ENCODE measurements around the gene PLAC1. TPM values are rescaled to one million over a fixed set of nuclear protein-coding genes. Genes with fewer than 3 reads are reported as not detected.

The PLAC1 gene
- total and polyA plus RNA-seq, 2 of the 4 experiments (the other 2 are of a cell fraction), result 0.36 to 0.74 TPM

DNA sequence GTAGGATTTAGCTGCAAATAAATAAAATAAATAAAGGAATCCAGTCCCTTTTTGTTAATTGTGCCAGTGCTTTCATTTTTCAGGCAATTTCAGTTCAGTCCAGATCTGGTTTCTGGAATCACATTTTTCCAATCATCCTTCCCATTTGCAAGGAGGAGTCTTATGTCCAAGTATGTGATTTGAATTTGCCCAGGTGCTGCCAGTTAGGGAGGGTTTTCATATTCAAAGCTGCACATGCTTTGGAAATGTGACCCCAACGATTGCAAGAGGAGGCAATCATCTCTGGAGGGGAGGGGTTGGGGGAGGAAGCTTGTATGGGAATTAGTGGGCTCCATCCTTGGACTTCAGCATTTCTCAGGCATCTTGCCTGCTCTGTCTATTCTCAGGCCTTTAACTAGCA, 4.4 kb downstream of the PLAC1 start:
- dilution Hi-C loops (cut with HindIII; ENCODE audit: low sequenced_read_pairs, unreplicated experiment), result no loop called here

More for the DNA sequence above, 4.4 kb downstream of the PLAC1 start:
- Histone ChIP-seq H3K27ac (ENCODE audit: insufficient read depth, low read length) (no peak overlapping the region), H2AK9ac (replicated peaks; ENCODE audit: low read depth, low read length, poor library complexity) (no peak overlapping the region), H3K4me3 (ENCODE audit: insufficient read depth, low read depth, low read length) (no peak overlapping the region), H3K18ac (ENCODE audit: low read depth, low read length) (no peak overlapping the region; the same call in 1 of the 2 replicates), H2AFZ (replicated peaks; ENCODE audit: low read length, poor library complexity) (no peak overlapping the region), H3K27me3 (ENCODE audit: control insufficient read depth, insufficient read depth, low read length) (no peaks in the 10 kb centered on the region), H4K20me1 (ENCODE audit: insufficient read depth, low read length) (no peaks in the 10 kb centered on the region), H3K79me1 (ENCODE audit: low read depth in 1 of 2, low read length in 2 of 2) (no peaks in the 10 kb centered on the region), H4K91ac (ENCODE audit: insufficient read depth, low read depth, low read length) (no peak overlapping the region; the same call in 1 of the 2 replicates), H3K4me1 (ENCODE audit: control insufficient read depth, insufficient read depth, low read length) (peaks cover 8% of the 10 kb centered on the region; the same call in 1 of the 2 replicates), H3K4ac (ENCODE audit: low read depth, low read length) (no peak overlapping the region), H2BK15ac (ENCODE audit: low read depth, low read length) (no peak overlapping the region), H3K56ac (ENCODE audit: extremely low read depth, insufficient read depth, low read length) (no peak overlapping the region), H3K23ac (ENCODE audit: low read depth, low read length) (no peak overlapping the region), H3K4me2 (ENCODE audit: low read depth, low read length) (no peak overlapping the region), H2BK5ac (ENCODE audit: low read depth, low read length, poor library complexity, severe bottlenecking) (no peak overlapping the region), H3K14ac (replicated peaks; ENCODE audit: low read depth, low read length) (no peak overlapping the region), H3K36me3 (ENCODE audit: control insufficient read depth, insufficient read depth, low read length) (no peaks in the 10 kb centered on the region), H4K8ac (ENCODE audit: low read depth in 2 of 2, low read length in 2 of 2) (no peak overlapping the region), H2BK20ac (ENCODE audit: low read depth, low read length) (no peak overlapping the region), H2AK5ac (ENCODE audit: low read depth, low read length) (no peak overlapping the region), H3K9me3 (ENCODE audit: control insufficient read depth, insufficient read depth, low read length) (no peaks in the 10 kb centered on the region), H4K5ac (ENCODE audit: low read depth, low read length) (no peak overlapping the region), H3K9me1 (ENCODE audit: insufficient read depth, low read length) (peaks cover 2% of the 10 kb centered on the region; the same call in 1 of the 2 replicates), H3K9ac (ENCODE audit: low read depth, low read length) (no peak overlapping the region), H2BK120ac (ENCODE audit: low read depth, low read length) (no peak overlapping the region)
- ChIA-PET CTCF (interaction anchor here (0.7 kb wide), 1 partner anchor 101 kb away, joined by 3 read pairs; no protein-coding TSS in a partner anchor), POLR2A (ENCODE audit: unreplicated experiment) (no interaction called here)
- intact Hi-C loops (cut with micrococcal nuclease), result no loop called here
- WGBS, 2 experiments (ENCODE audit: extremely low coverage in 2 of 2, insufficient read length in 1 of 2), result no CpG with 5 or more reads among the region's 1 CpG
- TF ChIP-seq POLR2A (IDR thresholded peaks at IDR 0.05; ENCODE audit: low read depth, low read length), result no peak
- TF ChIP-seq CHD1 (IDR thresholded peaks at IDR 0.05; ENCODE audit: low read depth, low read length), result no peak
- no peak for TF ChIP-seq BHLHE40 (IDR thresholded peaks at IDR 0.05; ENCODE audit: low read depth, low read length)
- TF ChIP-seq CTCF (conservative IDR thresholded peaks at IDR 0.05; ENCODE audit: low read depth, low read length), result no peak
- TF ChIP-seq MAZ (IDR thresholded peaks at IDR 0.05; ENCODE audit: borderline replicate concordance, low read depth, low read length), result no peak
- TF ChIP-seq FOS (IDR thresholded peaks at IDR 0.05; ENCODE audit: low read depth, low read length), result no peak
- TF ChIP-seq, protein P1, sequence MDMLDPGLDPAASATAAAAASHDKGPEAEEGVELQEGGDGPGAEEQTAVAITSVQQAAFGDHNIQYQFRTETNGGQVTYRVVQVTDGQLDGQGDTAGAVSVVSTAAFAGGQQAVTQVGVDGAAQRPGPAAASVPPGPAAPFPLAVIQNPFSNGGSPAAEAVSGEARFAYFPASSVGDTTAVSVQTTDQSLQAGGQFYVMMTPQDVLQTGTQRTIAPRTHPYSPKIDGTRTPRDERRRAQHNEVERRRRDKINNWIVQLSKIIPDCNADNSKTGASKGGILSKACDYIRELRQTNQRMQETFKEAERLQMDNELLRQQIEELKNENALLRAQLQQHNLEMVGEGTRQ (IDR thresholded peaks at IDR 0.05; ENCODE audit: low read depth, low read length), result no peak
- TF ChIP-seq, protein P2, sequence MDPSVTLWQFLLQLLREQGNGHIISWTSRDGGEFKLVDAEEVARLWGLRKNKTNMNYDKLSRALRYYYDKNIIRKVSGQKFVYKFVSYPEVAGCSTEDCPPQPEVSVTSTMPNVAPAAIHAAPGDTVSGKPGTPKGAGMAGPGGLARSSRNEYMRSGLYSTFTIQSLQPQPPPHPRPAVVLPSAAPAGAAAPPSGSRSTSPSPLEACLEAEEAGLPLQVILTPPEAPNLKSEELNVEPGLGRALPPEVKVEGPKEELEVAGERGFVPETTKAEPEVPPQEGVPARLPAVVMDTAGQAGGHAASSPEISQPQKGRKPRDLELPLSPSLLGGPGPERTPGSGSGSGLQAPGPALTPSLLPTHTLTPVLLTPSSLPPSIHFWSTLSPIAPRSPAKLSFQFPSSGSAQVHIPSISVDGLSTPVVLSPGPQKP (IDR thresholded peaks at IDR 0.05; ENCODE audit: borderline replicate concordance, low read depth, low read length), result no peak
- TF ChIP-seq RCOR1 (IDR thresholded peaks at IDR 0.05; ENCODE audit: insufficient replicate concordance, low read length), result no peak
- TF ChIP-seq MXI1 (IDR thresholded peaks at IDR 0.05; ENCODE audit: borderline replicate concordance, low read depth, low read length), result no peak
- no peak for TF ChIP-seq RAD21 (IDR thresholded peaks at IDR 0.05; ENCODE audit: low read length)
- TF ChIP-seq MAFK (IDR thresholded peaks at IDR 0.05; ENCODE audit: low read depth, low read length), result no peak
- TF ChIP-seq SMC3 (IDR thresholded peaks at IDR 0.05; ENCODE audit: low read depth, low read length), result no peak
- no peak for TF ChIP-seq CEBPB (IDR thresholded peaks at IDR 0.05; ENCODE audit: low read depth, low read length)
- no peak for TF ChIP-seq RFX5 (IDR thresholded peaks at IDR 0.05; ENCODE audit: low read depth, low read length)
- no peak for TF ChIP-seq NFE2L2 (IDR thresholded peaks at IDR 0.05; ENCODE audit: low read depth, low read length)
- no peak for DNase-seq
- BruUV-seq (replicated peaks), result no TSS peak
- in situ Hi-C loops (cut with MboI; ENCODE audit: low sequenced_read_pairs), result no loop called here
- no peak for ATAC-seq (ENCODE audit: low read depth)

All from IMR-90 (cell line).